SH-SY5Y (cell line): ENCODE measurements around the gene POLN.

Experiments used
- GATA2 ChIP-seq: IDR thresholded peaks from 2 replicates; pipeline ENCODE4 v1.6.1; 2011; ENCODE audit warnings: mild to moderate bottlenecking, low read depth, low read length
- GATA3 ChIP-seq: IDR thresholded peaks from 2 replicates; pipeline ENCODE4 v1.6.1; 2011; ENCODE audit warnings: low read depth, mild to moderate bottlenecking, low read length, moderate library complexity

DNA sequence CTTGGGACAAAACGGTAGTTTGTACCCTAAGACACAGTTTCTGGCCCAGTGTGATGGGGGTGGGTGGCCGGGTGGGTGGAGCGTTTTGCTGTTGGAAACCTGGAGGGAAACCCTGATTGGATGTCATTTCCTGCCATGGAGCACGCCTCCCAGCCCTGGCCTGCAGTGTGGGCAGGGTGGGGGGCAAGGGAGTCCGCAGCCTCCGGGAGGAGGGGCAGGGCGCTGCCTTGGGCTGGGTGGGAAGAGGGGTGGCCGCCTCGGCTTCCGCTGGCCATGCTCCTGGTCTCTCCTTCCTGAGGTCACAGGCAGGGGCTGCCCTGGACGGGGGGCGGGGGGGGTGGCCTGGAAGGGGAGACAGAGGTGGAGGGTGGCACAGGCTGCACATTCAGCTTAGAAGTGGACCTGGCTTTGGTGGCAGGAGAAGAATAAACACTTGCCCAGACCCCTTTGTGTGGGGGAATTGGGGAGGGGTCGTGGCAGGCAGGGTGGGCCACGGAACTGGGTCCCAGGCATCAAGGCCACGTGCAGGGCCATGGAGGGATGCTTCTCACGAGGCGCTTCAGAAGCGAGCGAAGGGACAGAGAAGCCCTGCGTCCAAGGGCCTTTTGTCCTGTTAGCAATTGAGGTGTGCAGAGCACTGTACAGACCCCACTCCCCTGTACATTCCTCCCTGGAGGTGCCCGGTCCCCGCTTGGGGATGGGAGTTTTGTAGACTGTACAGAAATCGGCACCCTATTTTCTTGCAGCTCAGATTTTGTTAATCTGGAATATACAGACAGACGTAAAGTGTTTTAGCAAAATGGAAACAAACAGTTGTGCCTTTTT lies 176.6 kb downstream of the POLN start:
- TF ChIP-seq GATA3 = no peak
- TF ChIP-seq GATA2 = no peak
